ENCODE measurements around the gene ENPP7.

The ENPP7 gene

DNA sequence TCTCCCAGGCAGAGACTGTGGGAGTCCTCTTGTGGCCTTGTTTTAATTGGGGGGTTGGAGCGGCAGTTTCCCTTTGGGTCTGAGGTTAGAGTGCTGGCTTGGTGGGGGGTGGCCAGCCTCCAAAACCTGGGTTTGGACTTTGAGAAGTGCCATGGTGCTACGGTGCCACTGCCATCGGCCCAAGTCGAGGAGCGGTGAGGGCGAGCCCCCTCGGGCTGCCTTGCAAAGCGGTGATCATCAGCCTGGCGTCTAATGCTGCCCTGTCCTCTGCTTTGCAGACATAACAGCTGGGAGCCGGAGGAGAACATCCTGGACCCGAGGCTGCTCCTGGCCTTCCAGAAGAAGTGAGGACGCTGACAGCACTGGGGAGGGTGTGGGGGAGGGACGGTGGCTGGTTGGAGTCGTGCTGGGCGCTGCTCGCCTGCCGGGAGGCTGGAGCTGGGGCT lies 48.4 kb downstream of the ENPP7 start:
- no peak for DNase-seq

- no peak for DNase-seq
Measured at GRCh38 chr17:79779661-79780365, 49.1 kb downstream of the ENPP7 start.

DNA sequence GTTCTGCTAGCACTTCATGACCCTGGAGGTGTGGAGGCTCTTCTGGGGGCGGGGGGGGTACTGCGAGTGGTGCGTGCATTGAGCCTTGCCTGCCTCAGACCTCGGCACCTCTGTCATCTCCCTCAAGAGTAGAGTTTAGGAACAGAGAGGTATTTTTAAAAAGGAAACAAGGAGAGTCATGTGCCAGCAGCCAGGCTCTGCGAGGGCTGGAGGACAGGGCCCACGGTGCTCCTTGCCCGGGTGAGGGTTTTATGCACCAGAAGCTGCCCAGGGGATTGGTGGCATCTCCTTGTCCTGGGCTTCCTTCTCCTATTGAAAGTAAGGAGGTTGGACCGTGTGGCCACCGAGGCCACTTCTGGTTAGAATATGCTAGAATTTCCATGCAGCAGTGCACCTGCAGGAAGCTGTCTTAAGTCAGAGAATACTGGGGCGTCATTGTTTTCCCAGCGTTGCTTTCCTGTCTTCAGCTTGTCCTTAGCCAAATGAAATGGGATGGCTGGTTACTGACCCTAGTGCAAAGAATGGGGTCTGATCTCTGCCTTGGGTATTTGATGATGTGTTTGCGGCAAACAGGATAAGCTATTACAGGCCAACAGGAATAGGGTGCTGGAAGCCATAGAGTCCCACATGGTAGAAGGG lies 50.4 kb downstream of the ENPP7 start:
- no peak for DNase-seq

GRCh38 chr17:79781736-79782575 lies 51.2 kb downstream of the ENPP7 start:
- DNase-seq = no peak

DNA sequence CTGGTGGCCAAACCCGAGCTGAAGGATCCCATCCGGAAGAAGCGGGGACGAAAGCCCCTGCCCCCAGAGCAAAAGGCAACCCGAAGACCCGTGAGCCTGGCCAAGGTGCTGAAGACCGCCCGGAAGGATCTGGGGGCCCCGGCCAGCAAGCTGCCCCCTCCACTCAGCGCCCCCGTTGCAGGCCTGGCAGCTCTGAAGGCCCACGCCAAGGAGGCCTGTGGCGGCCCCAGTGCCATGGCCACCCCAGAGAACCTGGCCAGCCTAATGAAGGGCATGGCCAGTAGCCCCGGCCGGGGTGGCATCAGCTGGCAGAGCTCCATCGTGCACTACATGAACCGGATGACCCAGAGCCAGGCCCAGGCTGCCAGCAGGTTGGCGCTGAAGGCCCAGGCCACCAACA lies 53.1 kb downstream of the ENPP7 start:
- no peak for DNase-seq

DNA sequence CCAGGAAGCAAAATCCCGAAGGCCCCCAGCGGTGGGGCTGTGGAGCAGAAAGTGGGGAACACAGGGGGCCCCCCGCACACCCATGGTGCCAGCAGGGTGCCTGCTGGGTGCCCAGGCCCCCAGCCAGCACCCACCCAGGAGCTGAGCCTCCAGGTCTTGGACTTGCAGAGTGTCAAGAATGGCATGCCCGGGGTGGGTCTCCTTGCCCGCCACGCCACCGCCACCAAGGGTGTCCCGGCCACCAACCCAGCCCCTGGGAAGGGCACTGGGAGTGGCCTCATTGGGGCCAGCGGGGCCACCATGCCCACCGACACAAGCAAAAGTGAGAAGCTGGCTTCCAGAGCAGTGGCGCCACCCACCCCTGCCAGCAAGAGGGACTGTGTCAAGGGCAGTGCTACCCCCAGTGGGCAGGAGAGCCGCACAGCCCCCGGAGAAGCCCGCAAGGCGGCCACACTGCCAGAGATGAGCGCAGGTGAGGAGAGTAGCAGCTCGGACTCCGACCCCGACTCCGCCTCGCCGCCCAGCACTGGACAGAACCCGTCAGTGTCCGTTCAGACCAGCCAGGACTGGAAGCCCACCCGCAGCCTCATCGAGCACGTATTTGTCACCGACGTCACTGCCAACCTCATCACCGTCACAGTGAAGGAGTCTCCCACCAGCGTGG lies 53.7 kb downstream of the ENPP7 start:
- DNase-seq = no peak

DNA sequence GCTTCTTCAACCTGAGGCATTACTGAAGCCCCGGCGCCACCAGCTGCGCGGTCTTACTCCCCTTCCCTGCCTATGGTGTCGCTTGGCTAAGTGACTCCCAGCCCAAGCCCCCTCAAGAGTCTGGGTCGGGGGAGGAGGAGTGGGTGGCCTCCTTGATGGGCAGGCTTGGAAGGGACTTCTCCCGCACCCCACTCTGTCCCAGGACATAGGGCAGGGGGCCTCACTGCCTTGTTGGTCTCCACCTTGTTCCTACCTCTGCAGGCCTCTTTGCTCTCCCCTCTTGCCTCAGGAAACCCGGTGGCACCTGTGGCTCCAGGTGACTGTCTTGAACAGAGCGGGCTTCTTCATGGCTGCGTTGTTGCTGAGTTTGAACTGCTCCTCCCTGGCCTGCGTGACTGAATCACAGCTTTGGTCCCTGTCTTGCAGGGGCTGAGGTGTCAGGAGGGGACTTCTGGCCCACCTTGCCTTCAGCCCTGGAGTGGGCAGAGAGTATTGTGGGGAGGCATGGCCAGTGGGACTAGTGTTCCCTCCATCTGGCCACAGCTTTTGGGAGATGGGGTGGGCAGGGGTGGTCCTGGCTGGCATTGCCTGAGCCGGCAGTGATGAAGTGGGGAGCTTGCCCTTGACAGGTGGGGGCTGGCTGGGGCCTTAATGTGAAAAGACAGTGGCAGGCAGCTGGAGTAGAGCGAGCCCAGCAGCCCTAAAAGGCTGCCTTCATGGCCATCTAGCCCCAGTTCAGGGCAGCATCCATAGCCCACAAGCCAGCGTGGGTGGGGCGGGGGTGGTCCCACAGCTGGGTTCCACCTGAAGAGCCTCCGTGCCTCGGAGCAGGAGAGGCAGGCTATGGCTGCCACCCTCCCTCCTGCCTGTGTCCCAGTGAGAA lies 54.5 kb downstream of the ENPP7 start:
- DNase-seq = no peak

DNA sequence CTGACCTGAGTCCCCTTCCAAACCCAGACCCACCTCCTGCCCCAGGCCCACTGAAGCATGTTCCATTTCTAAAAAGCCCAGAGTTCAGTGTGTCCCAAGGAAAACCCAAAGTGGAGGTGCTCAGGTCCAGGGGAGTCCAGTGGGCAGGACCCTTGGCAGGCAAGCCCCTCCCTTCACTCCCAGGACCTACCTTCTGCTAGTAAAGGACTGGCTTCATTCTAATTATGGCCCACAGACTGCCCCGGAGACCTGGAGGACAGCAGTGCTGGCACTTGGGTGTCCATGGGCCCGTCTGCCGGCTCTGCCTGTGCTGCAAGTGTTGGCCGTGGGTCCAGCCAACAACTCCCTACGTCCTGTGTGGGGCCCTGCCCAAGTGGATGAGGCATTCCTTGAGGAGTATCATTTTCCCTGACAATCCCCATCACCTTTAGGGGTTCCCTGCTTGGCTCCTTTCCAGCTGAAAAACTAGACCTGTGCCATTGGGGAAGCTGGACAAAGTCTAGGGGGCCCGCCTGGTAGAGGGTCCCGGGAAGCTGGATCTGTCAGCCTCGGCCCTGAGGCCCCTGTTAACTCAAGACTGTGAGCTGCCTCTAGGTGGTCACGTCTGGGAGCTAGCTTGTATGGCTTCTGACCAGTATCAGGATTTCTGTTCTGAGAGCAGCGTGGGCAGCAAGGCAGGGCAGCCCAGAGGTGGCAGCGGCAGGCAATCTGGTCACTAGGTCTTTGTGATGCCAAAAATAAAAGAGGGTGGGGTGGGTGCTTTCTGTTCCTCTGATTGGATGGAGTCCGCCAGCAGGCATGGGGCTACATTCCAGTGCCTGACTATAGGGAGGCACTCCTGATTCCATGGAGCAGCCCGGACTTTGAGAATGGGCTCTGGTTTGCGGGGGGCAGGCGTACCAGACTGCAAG lies 55.4 kb downstream of the ENPP7 start:
- no peak for DNase-seq

- no peak for DNase-seq
Measured at GRCh38 chr17:79786930-79787643, 56.3 kb downstream of the ENPP7 start.

DNA sequence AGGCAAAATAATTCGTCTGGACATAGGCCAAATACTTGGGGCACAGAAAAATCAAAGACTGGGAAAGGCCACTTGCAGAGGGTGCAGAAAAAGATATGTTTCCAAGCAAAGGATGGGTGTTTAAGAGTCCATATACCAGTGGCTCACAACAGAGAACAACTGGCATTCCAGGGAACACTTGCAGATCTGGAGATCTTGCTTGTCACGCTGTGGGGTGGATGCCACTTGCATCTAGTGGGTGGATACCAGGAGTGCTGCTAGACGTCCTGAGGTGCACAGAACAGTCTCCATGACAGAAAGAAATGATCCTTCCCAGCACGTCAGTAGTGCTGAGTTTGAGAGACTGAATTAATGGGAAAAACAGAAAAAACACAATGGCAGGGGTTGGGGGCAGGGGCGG lies 57.7 kb downstream of the ENPP7 start:
- no peak for DNase-seq

DNA sequence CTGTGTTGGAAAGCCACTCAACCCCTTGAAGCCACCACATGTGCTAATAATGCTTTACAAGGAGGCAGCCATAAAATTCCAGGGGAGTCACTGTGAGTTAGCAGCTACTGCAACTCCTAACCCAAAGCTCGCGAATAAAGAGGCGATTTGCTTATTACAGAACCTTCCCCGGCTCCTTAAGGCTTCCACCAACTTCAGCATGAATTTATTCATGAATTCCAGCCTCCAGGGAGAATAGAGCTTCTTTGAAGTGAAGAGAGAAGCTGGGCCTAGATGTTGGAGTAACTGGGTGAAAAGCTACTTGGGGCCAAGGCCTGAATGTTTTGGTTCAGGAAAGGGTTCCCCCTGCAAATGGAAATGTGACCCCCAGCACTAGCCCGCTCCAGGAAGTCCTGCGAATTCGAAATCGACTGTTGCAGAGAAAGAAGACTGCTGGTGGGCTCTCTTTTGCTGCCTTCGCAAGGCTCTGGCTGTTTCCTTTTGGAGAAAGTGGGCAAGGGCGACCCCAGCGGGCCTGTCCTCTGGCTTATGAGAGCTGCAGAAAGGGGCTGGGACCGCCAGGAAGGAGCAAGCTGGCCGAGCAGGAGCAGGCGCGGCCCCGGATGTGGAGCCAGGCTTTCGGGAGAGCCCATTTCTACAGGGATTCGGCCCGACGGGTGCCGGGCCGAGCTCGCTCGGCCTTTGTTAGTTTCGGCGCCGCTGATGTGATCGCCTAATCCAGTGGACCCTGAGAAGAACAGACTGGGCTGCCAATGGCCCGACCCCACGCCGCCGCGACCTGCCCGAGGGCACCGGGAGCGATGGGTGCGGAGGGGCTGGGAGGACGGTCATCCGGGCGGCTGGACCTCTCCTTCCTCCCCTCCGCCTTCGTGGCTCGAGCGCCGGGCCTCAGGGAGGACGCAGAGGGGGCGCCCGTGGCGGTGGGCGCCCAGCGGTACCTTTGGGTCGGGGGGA lies 58.5 kb downstream of the ENPP7 start:
- no peak for DNase-seq

- DNase-seq = no peak
Measured at GRCh38 chr17:79789943-79790804, 59.4 kb downstream of the ENPP7 start.

DNA sequence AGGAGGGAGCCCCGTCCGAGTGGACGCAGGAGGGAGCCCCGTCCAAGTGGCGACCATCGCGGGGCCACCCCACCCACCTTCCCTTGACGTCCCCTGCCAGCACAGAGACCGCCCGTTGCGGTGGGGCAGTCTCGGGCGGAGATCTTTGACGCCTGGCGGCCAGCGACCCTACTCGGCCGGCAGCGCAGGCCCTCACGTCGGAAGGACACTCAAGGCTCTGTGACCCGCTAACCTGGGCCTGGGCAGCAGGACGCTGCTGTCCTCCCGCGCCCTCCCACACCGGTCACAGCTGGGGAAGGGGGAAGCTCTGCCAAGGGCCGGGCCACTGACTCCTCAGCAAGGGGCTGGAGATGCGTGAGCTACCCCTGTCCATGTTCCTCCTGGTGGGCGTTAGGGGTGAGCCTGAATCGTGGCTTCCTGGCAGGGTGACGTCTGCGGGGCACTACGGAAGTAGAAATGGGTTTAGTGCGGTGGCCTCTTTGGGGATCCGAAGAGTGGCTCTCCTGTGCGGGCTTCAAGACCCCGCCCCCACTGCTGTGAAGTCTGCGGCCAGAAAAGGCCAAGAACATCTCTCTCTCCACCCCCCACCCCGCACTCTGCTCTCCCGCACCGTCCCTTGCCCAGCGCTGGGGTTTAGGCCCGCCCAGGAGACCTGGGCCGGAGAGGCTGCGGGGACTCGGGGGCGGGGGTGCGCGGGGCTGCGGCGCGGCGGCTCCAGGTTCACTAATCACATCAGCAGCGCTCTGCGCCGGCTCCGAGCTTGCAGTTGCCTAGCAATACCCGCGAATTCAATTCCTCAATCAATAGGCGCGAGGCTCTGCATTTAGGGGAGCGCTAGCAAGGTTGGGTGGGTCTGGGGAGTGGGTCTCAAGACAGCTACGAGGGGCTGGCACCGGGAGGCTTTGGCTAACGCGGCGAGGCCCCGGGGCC lies 60.3 kb downstream of the ENPP7 start:
- no peak for DNase-seq

GRCh38 chr17:79791735-79792161 lies 61.0 kb downstream of the ENPP7 start:
- DNase-seq = no peak

All from CD4-positive, alpha-beta T cell treated with Interleukin-21 for 1 hour (primary cell).